Loucy (cell line): ENCODE measurements around the gene TASP1.
"Not testable (repeated sequence)": the region's sequence is repeated elsewhere in the genome, so short reads cannot be mapped to it uniquely, and the experiment has no call there.

Experiments
- H2AFZ ChIP-seq: fragments of 200-600 bp; sonication (generic); 2 replicates; pipeline ENCODE4 v1.6.0; 2016; ENCODE audit warnings: antibody characterized with exemption, mild to moderate bottlenecking, low read length, moderate library complexity
- H3F3A ChIP-seq: fragments of 200-600 bp; 2 replicates; pipeline ENCODE4 v1.6.0; 2016; ENCODE audit warnings: antibody characterized with exemption, low read depth, mild to moderate bottlenecking
- H3K27me3 ChIP-seq: fragments of 200-600 bp; sonication (generic); 2 replicates; pipeline ENCODE4 v1.6.1; 2014; ENCODE audit warnings: low read length, mild to moderate bottlenecking; ENCODE audit not compliant: insufficient read depth, poor library complexity, severe bottlenecking
- H3K36me3 ChIP-seq: fragments of 200-600 bp; sonication (generic); 2 replicates; pipeline ENCODE4 v1.6.1; 2016; ENCODE audit warnings: low read length; ENCODE audit not compliant: insufficient read depth
- H3K4me1 ChIP-seq: fragments of 200-600 bp; sonication (generic); 2 replicates; pipeline ENCODE4 v1.5.1; 2014; ENCODE audit warnings: low read length, mild to moderate bottlenecking; ENCODE audit not compliant: insufficient read depth, poor library complexity, severe bottlenecking
- H3K4me2 ChIP-seq: fragments of 200-600 bp; sonication (generic); 2 replicates; pipeline ENCODE4 v1.6.0; 2014; ENCODE audit warnings: antibody characterized with exemption, low read length, low read depth, mild to moderate bottlenecking; ENCODE audit not compliant: poor library complexity, severe bottlenecking
- H3K4me3 ChIP-seq: fragments of 200-600 bp; sonication (generic); 2 replicates; pipeline ENCODE4 v1.5.1; 2014; ENCODE audit warnings: low read length, mild to moderate bottlenecking, mixed read lengths; ENCODE audit not compliant: poor library complexity, severe bottlenecking
- H3K79me2 ChIP-seq: fragments of 200-600 bp; sonication (generic); 2 replicates; pipeline ENCODE4 v1.6.1; 2014; ENCODE audit warnings: low read length; ENCODE audit not compliant: insufficient read depth
- H3K9ac ChIP-seq: fragments of 200-600 bp; sonication (generic); 2 replicates; pipeline ENCODE4 v1.6.0; 2014; ENCODE audit warnings: mild to moderate bottlenecking, low read depth, low read length, moderate library complexity; ENCODE audit not compliant: poor library complexity, severe bottlenecking
- H3K9me2 ChIP-seq: fragments of 200-600 bp; sonication (generic); replicated peaks from 2 replicates; pipeline ENCODE4 v1.6.1; 2016; ENCODE audit warnings: low read depth, low read length, mixed read lengths
- H3K9me3 ChIP-seq: fragments of 200-600 bp; sonication (generic); 2 replicates; pipeline ENCODE4 v1.6.1; 2014; ENCODE audit warnings: mild to moderate bottlenecking, antibody characterized with exemption, low read length, low read depth; ENCODE audit not compliant: insufficient read depth
- H4K20me1 ChIP-seq: fragments of 200-600 bp; sonication (generic); 2 replicates; pipeline ENCODE4 v1.6.0; 2014; ENCODE audit warnings: antibody characterized with exemption, low read length, mild to moderate bottlenecking; ENCODE audit not compliant: insufficient read depth, poor library complexity, severe bottlenecking
- EZH2phosphoT487 ChIP-seq: fragments of 200-600 bp; IDR thresholded peaks from 2 replicates; pipeline ENCODE4 v1.6.1; 2018; ENCODE audit warnings: antibody characterized with exemption, mild to moderate bottlenecking, moderate library complexity, borderline replicate concordance
- TF ChIP-seq, protein P1 (sequence below): fragments of 200-600 bp; sonication (generic); conservative IDR thresholded peaks from 2 replicates; pipeline ENCODE4 v1.5.1; 2014; ENCODE audit warnings: mild to moderate bottlenecking, antibody characterized with exemption, low read length

The TASP1 gene

DNA sequence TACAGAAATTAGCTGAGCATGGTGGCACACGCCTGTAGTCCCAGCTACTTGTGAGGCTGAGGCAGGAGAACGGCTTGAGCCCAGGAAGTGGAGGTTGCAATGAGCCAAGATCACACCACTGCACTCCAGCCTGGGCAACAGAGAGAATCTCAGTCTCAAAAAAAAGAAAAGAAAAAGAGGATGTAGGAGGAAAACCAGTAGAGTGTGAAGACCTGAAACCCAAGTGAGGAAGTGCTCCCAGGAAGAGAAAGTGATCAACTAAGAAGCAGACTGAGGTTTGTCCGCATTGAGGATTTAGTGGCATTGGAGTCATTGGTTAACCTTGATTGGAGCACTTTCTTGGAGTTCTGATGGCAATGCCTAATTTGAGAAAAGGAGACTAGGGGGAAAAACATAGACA is 20.6 kb upstream of the TASP1 start:
- no peaks in the 10 kb centered on the region for H4K20me1 ChIP-seq
- no peak overlapping the region for H2AFZ ChIP-seq
- no peaks in the 10 kb centered on the region for H3K9me3 ChIP-seq
- no peaks in the 10 kb centered on the region for H3F3A ChIP-seq
- TF ChIP-seq EZH2phosphoT487 = no peak
- TF ChIP-seq, protein P1, sequence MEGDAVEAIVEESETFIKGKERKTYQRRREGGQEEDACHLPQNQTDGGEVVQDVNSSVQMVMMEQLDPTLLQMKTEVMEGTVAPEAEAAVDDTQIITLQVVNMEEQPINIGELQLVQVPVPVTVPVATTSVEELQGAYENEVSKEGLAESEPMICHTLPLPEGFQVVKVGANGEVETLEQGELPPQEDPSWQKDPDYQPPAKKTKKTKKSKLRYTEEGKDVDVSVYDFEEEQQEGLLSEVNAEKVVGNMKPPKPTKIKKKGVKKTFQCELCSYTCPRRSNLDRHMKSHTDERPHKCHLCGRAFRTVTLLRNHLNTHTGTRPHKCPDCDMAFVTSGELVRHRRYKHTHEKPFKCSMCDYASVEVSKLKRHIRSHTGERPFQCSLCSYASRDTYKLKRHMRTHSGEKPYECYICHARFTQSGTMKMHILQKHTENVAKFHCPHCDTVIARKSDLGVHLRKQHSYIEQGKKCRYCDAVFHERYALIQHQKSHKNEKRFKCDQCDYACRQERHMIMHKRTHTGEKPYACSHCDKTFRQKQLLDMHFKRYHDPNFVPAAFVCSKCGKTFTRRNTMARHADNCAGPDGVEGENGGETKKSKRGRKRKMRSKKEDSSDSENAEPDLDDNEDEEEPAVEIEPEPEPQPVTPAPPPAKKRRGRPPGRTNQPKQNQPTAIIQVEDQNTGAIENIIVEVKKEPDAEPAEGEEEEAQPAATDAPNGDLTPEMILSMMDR = no peak
- H3K9me2 ChIP-seq = no peaks in the 10 kb centered on the region
- H3K79me2 ChIP-seq = no peaks in the 10 kb centered on the region
- H3K27me3 ChIP-seq = no peaks in the 10 kb centered on the region
- no peaks in the 10 kb centered on the region for H3K4me1 ChIP-seq
- H3K36me3 ChIP-seq = no peaks in the 10 kb centered on the region
- no peak overlapping the region for H3K9ac ChIP-seq
- no peak overlapping the region for H3K4me2 ChIP-seq
- H3K4me3 ChIP-seq = no peak overlapping the region

DNA sequence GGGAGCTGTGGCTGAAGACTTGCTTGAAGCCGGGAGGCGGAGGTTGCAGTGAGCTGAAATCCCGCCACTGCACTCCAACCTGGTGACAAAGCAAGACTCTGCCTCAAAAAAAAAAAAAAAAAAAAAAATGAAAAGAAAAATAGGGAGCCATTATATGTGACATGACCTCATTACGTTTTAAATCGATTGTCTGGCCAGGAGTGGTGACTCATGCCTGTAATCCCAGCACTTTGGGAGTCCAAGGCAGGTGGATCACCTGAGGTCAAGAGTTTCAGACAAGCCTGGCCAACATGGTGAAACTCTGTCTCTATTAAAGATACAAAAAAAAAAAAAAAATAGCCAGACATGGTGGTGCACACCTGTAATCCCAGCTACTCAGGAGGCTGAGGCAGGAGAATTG is 19.3 kb upstream of the TASP1 start:
- H3K9ac ChIP-seq, H3K79me2 ChIP-seq, H3K27me3 ChIP-seq, H3F3A ChIP-seq, H3K4me1 ChIP-seq, H3K4me3 ChIP-seq, H3K9me2 ChIP-seq, H2AFZ ChIP-seq, H3K36me3 ChIP-seq, H3K4me2 ChIP-seq, H4K20me1 ChIP-seq, H3K9me3 ChIP-seq: not testable (repeated sequence)

DNA sequence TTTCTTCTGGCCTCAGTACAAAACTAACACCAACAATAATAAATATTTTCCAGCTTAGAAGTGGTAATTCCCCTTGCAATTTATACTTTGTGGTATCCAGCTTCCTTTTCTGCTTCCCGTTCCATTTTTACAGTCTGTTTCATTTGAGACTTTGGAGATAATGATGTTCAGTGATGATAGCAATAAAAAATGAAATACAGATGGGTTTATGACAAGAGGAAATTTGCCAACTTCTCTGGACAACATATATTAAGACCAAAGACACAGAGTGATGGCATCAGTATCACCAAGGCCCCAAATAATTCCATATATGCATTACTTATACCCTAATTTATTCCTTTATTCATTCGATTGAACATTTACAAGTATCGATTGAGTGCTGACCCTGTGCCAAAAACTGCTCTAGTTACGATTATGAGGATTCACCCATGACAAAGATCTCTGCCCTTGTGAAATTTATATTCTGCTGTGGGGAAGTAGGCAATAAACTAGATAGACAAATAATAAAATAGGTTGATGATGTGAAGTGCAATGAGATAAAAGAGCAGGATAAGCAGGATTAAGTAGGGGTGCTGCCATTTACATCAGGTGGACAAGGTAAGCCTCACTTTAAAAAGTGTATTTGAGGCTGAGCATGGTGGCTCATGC is 18.1 kb upstream of the TASP1 start:
- H3K27me3 ChIP-seq = no peaks in the 10 kb centered on the region
- H3K36me3 ChIP-seq = no peaks in the 10 kb centered on the region
- no peak overlapping the region for H2AFZ ChIP-seq
- H3K79me2 ChIP-seq = no peaks in the 10 kb centered on the region
- no peak overlapping the region for H3K4me2 ChIP-seq
- no peak overlapping the region for H3K4me3 ChIP-seq
- TF ChIP-seq EZH2phosphoT487 = no peak
- TF ChIP-seq, protein P1 = no peak
- H3K9ac ChIP-seq = no peak overlapping the region
- no peaks in the 10 kb centered on the region for H3K9me3 ChIP-seq
- no peaks in the 10 kb centered on the region for H3K4me1 ChIP-seq
- no peaks in the 10 kb centered on the region for H3K9me2 ChIP-seq
- no peaks in the 10 kb centered on the region for H4K20me1 ChIP-seq
- no peaks in the 10 kb centered on the region for H3F3A ChIP-seq

DNA sequence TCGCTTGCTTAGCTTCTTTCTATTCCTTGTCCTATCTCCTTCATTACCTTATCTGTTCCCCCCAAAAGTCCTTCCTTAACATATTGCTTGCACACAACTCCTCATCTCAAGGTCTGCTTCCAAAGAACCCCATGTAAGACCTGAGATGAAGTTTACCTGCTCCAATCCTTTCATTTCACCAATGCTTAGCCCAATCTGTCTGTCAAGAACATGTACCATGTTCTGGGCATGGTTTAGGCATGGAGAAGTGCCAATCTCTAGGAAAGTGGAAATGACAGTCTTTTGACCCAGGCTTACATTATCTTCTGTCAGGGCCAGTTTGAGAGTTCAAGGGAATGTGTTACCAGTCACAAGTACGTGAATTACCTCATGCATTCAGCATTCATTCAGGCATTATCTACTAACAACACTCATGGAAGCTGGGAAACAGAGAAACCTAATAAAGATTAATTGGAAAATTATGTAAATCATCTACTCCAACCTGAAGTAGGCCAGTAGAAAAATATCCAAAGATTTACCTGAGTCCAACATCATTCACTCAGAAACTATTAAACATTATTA is 15.8 kb upstream of the TASP1 start:
- Histone ChIP-seq H3K9me2 (no peaks in the 10 kb centered on the region), H2AFZ (no peak overlapping the region), H3K4me3 (no peak overlapping the region), H3K79me2 (no peaks in the 10 kb centered on the region), H3K36me3 (no peaks in the 10 kb centered on the region), H3K4me2 (no peak overlapping the region), H3K9ac (no peak overlapping the region), H3F3A (no peaks in the 10 kb centered on the region), H3K27me3 (no peaks in the 10 kb centered on the region), H4K20me1 (no peaks in the 10 kb centered on the region), H3K9me3 (no peaks in the 10 kb centered on the region), H3K4me1 (no peaks in the 10 kb centered on the region)
- TF ChIP-seq, protein P1 = no peak
- TF ChIP-seq EZH2phosphoT487 = no peak
